Glutamatergic neuron (in vitro differentiated cells): ENCODE measurements around the gene RNF41. TPM values are rescaled to one million over a fixed set of nuclear protein-coding genes. Genes with fewer than 3 reads are reported as not detected.
A peak's percentile ranks its signal among the peaks of the same experiment; 100 is the strongest.

Source experiments
- DNase-seq: peaks from one replicate; pipeline ENCODE4 v3.0.0; 2022
- H3K27ac Mint-ChIP-seq: one replicate; pipeline ENCODE4 v1.8.0; 2020; ENCODE audit warnings: mild to moderate bottlenecking, mixed read lengths, inconsistent platforms; ENCODE audit not compliant: unreplicated experiment
- H3K27me3 Mint-ChIP-seq: one replicate; pipeline ENCODE4 v1.8.0; 2020; ENCODE audit warnings: mild to moderate bottlenecking, moderate library complexity, mixed read lengths, inconsistent platforms; ENCODE audit not compliant: unreplicated experiment
- H3K36me3 Mint-ChIP-seq: one replicate; pipeline ENCODE4 v1.8.0; 2020; ENCODE audit warnings: mild to moderate bottlenecking, mixed read lengths, inconsistent platforms; ENCODE audit not compliant: unreplicated experiment
- H3K4me1 Mint-ChIP-seq: one replicate; pipeline ENCODE4 v1.8.0; 2020; ENCODE audit warnings: mild to moderate bottlenecking, low read depth, mixed read lengths, inconsistent platforms; ENCODE audit not compliant: unreplicated experiment
- H3K4me3 Mint-ChIP-seq: one replicate; pipeline ENCODE4 v1.8.0; 2020; ENCODE audit warnings: mild to moderate bottlenecking, mixed read lengths, inconsistent platforms; ENCODE audit not compliant: unreplicated experiment
- H3K9me3 Mint-ChIP-seq: one replicate; pipeline ENCODE4 v1.8.0; 2020; ENCODE audit warnings: mild to moderate bottlenecking, moderate library complexity, mixed read lengths, inconsistent platforms; ENCODE audit not compliant: unreplicated experiment
- CTCF ChIP-seq: fragments of 200-600 bp; sonication (generic); IDR thresholded peaks from one replicate; pipeline ENCODE4 v1.5.0; 2021; ENCODE audit not compliant: partially characterized antibody, unreplicated experiment
- total RNA-seq: library from RNA; stranded (reverse); fragmentation: NEBNext Ultra II Directional; extraction: Animal tissue kit (Norgen Biotek cat#: 25700); gene quantifications from one replicate; pipeline ENCODE4 v1.2.1, GENCODE V29; 2021; ENCODE audit not compliant: unreplicated experiment

RNF41 gene
- total RNA-seq, 1 donor from 2014 or later: 72.6 TPM

- H3K27ac Mint-ChIP-seq: peak overlapping the region; percentile 21
- peaks cover 17% of the 10 kb centered on the region for H3K4me1 Mint-ChIP-seq
- peak overlapping the region; percentile 26 for H3K4me3 Mint-ChIP-seq
- peaks cover 30% of the 10 kb centered on the region for H3K27me3 Mint-ChIP-seq
- H3K36me3 Mint-ChIP-seq: no peaks in the 10 kb centered on the region
- H3K9me3 Mint-ChIP-seq: peaks cover 18% of the 10 kb centered on the region
- no peak for DNase-seq
- no peak for TF ChIP-seq CTCF
Observed at GRCh38 chr12:56155256-56155845, 66.4 kb downstream of the RNF41 start.

GRCh38 chr12:56154818-56155217 is 66.9 kb downstream of the RNF41 start:
- no peak for DNase-seq
- peaks cover 18% of the 10 kb centered on the region for H3K9me3 Mint-ChIP-seq
- H3K4me3 Mint-ChIP-seq: peak overlapping the region; percentile 58
- no peak overlapping the region for H3K27ac Mint-ChIP-seq
- TF ChIP-seq CTCF: no peak
- peaks cover 27% of the 10 kb centered on the region for H3K27me3 Mint-ChIP-seq
- peaks cover 13% of the 10 kb centered on the region for H3K4me1 Mint-ChIP-seq
- H3K36me3 Mint-ChIP-seq: no peaks in the 10 kb centered on the region

GRCh38 chr12:56154246-56154771 is 67.4 kb downstream of the RNF41 start:
- H3K27ac Mint-ChIP-seq: peak overlapping the region; percentile 18
- peaks cover 17% of the 10 kb centered on the region for H3K9me3 Mint-ChIP-seq
- H3K36me3 Mint-ChIP-seq: no peaks in the 10 kb centered on the region
- peaks cover 27% of the 10 kb centered on the region for H3K27me3 Mint-ChIP-seq
- no peak for DNase-seq
- TF ChIP-seq CTCF: no peak
- no peak overlapping the region for H3K4me3 Mint-ChIP-seq
- H3K4me1 Mint-ChIP-seq: peaks cover 12% of the 10 kb centered on the region

- Mint-ChIP-seq H3K4me1 (peaks cover 12% of the 10 kb centered on the region), H3K27me3 (peaks cover 22% of the 10 kb centered on the region), H3K36me3 (no peaks in the 10 kb centered on the region), H3K27ac (peak overlapping the region; percentile 52), H3K4me3 (peak overlapping the region; percentile 89), H3K9me3 (peaks cover 10% of the 10 kb centered on the region)
- DNase-seq: no peak
- TF ChIP-seq CTCF: no peak
Observed at GRCh38 chr12:56153678-56154065, 68.0 kb downstream of the RNF41 start.
